HG02943 (cell line): Measurements from ENCODE around the gene PTPRS.

Experiments
- ATAC-seq: cut with Tn5 transposase; IDR thresholded peaks from one replicate; pipeline ENCODE4 v1.9.1; 2021; ENCODE audit warnings: mild to moderate bottlenecking, low read depth, moderate library complexity; ENCODE audit not compliant: unreplicated experiment

Gene PTPRS

GRCh38 chr19:5355693-5356092, 15.1 kb upstream of the PTPRS start:
- no peak for ATAC-seq

- ATAC-seq = no peak
These were observed 14.5 kb upstream of the PTPRS start for GRCh38 chr19:5355076-5355475.

- ATAC-seq = no peak
These were observed 13.8 kb upstream of the PTPRS start for GRCh38 chr19:5354403-5354802.

- no peak for ATAC-seq
These were observed 11.7 kb upstream of the PTPRS start for GRCh38 chr19:5352229-5352763.

DNA sequence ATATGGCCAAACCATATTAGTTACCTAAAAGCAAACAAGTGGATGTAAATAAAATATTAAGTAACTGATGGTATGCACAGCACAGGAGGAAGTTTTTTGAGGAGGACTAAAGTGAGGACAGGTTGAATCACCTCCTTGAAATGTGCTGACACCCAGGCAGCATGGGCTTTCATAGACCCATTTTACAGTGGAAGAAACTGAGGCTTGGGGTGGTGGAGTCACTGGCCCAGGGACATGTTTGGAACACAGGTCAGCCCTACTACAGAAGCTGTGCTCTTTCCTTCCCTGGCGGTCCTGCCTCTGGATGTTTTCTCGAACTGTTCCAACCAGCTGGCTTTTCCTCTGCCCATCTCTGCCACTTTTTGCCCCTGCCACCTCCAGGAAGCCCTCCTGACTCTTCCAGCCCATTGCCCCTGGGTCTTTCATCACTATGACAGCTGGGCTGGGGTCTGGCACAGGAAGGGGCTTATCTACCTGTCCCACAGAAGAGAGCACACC, 11.2 kb upstream of the PTPRS start:
- ATAC-seq = no peak

DNA sequence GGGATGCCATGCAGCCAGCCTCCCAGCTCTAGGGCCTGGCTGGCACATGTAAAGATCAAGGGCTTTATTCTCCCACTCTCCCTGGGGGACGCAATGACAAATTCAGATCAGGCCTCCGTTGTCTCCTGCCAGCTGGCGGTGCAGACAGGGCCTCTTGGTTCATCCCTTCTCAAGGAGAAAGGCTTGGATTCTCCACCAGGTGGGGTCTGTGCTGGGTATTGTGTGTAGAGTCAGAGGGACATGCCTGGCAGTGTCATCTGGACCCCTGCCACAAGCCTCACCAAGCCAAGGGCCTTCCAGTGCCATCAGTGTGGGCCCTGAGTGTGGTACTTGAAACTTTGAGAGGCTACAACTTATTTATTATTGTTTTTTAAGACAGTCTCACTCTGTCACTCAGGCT, 8.4 kb upstream of the PTPRS start:
- ATAC-seq = no peak

GRCh38 chr19:5345895-5346386, 5.3 kb upstream of the PTPRS start:
- no peak for ATAC-seq

DNA sequence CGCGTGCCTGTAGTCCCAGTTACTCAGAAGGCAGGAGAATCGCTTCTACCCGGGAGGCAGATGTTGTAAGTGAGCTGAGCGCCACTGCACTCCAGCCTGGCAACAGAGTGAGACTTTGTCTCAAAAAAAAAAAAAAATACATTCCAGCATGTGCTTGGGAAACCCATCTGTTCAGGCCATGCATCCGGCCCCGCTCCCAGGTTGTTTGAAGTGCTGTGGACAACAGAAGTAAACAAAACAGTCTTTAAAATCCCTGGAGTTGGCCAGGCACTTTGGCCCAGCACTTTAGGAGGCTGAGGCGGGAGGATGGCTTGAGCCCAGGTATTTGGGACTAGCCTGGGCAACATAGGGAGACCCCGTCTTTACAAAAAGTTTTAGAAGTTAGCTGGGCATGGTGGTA, 3.2 kb upstream of the PTPRS start:
- no peak for ATAC-seq

GRCh38 chr19:5342573-5343201, 2.1 kb upstream of the PTPRS start:
- ATAC-seq = no peak

DNA sequence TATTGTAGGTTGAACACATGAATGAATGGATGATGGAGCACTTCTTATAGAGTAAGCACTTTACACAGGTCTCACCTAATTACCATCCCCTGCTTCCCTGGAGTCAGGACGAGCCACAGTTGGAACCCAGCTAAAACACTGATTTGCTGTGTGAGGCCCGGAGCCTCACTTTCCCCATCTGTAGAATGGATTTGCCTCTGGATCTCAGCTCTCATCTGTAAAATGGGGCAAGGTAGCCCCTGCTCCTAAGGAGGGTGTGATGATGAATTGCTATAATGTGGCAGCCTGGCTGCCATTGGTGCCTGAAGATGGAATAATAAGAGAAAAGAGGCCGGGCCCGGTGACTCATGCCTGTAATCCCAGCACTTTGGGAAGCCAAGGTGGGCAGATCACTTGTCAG, 1.4 kb upstream of the PTPRS start:
- no peak for ATAC-seq

DNA sequence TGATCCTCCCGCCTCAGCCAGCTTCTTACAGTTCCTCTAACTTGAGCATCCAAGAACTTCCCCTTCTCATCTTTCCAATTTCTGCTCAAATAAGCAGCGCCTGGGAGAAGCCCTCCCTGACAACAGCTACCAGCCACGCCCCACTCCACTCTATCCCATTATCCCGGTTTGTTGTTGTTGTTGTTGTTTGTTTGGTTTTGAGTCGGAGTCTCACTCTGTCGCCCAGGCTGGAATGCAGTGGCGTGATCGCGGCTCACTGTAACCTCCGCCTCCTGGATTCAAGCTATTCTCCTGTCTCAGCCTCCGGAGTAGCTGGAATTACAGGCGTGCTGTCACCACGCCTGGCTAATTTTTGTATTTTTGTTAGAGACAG, 822 bp upstream of the PTPRS start:
- no peak for ATAC-seq

GRCh38 chr19:5339950-5340636, 519 bp downstream of the PTPRS start:
- ATAC-seq = no peak

- ATAC-seq = no peak
These were observed 1.2 kb downstream of the PTPRS start for GRCh38 chr19:5339198-5339949.

DNA sequence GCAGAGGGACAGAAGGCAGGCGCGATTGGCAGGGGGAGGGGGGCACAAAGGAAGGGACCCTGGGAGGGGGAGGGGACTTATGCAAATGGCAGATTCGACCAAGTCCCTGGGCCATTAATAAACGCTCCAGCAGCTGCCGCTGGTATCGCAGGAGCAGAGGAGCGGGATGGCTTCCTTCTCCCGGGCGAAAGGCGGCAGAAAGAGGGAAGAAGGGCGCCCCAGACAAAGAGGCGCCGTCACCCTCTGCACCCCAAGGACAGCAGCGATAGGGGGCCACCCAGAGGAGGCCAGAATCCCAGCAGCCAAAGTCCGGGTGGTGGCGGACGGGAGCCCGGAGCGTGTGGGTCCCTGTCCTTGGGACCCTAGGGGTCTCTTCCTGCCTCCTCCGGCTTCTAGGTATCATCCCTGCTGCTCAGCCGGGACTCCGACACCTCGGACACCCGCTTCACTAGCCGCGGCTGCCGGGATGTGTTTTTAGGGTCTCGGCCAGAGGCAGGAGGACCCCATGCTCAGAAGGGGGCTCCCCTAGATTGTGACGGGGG, 1.9 kb downstream of the PTPRS start:
- no peak for ATAC-seq

GRCh38 chr19:5337708-5338655, 2.6 kb downstream of the PTPRS start:
- ATAC-seq = no peak

GRCh38 chr19:5337126-5337525, 3.5 kb downstream of the PTPRS start:
- ATAC-seq = no peak

DNA sequence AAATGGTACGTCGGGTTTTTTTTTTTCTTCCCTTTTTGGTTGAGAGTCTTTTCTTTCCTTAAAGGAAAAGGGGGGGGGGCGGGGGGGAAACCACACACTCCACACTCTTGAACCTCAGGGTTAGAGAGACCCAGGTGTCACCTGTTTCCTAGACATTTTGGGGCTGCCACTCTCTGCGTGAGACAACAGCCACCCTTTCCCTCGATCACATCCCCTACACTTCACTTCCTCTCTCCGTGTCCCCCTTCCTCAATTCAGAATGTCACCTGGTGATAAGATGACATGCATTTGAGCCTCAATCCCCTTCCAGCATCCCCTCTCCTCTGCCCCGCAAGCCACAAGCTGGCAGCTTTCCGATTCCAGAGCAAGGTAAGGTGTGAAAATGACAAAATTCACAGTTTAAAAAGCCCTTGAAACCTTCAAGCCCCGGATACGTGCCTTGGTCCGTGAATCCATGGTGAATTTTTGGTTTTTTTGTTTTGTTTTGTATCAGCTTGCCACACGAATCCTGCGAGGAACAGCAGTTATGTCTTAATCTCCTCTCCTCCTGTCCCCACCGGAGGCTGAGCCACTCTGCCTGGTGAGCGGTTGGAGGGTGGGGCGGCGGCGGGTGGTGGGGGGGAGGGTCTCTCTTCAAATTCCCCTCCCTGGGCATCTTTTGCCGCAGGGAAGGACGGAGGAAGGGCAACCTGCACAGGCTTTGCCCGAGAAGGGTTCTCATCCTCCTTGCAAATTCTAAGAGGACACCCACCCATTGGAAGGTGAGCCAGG, 4.2 kb downstream of the PTPRS start:
- ATAC-seq = no peak

- no peak for ATAC-seq
These were observed 5.0 kb downstream of the PTPRS start for GRCh38 chr19:5335593-5335992.
